ENCODE data around the gene MTMR4. TPM values are rescaled to one million over a fixed set of nuclear protein-coding genes. Genes with fewer than 3 reads are reported as not detected.

The MTMR4 gene
- polyA plus RNA-seq, 3 donors from 2014 or later: 9.3 to 24.2 (median 20.5) TPM

DNA sequence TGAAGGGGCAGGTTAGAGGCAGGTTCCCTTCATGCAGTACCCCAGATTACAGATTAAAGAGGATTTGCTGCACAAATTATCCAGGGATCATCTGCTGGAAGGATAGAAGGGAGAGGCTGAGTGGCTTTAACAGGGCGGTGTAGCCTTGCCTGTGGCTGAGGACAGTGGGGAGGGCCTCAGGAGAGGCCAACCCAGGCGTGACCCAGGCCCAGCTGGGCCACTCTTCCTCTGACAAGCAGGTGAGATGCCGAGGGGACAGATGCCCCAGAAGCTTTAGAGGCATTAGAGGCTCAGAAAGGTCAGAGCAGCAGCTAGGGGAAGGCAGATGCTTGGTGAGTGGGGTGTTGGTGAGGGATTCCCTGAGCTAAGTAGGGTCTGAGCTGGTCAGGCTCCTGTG, 18.1 kb upstream of the MTMR4 start:
- H3K27me3 Mint-ChIP-seq (ENCODE audit: low read depth in 3 of 3): peaks cover 2 to 6% (median 6%) of the 10 kb centered on the region in 3 donors
- no peak overlapping the region for H3K27ac Mint-ChIP-seq
- no peaks in the 10 kb centered on the region for H3K36me3 Mint-ChIP-seq
- peak overlapping the region in 3 of 5 donors; percentile 56 to 69 (median 60) for H3K4me3 Mint-ChIP-seq
- no peak for DNase-seq
- peaks cover 0 to 6% of the 10 kb centered on the region in 2 donors for H3K4me1 Mint-ChIP-seq
- H3K9me3 Mint-ChIP-seq: no peaks in the 10 kb centered on the region

DNA sequence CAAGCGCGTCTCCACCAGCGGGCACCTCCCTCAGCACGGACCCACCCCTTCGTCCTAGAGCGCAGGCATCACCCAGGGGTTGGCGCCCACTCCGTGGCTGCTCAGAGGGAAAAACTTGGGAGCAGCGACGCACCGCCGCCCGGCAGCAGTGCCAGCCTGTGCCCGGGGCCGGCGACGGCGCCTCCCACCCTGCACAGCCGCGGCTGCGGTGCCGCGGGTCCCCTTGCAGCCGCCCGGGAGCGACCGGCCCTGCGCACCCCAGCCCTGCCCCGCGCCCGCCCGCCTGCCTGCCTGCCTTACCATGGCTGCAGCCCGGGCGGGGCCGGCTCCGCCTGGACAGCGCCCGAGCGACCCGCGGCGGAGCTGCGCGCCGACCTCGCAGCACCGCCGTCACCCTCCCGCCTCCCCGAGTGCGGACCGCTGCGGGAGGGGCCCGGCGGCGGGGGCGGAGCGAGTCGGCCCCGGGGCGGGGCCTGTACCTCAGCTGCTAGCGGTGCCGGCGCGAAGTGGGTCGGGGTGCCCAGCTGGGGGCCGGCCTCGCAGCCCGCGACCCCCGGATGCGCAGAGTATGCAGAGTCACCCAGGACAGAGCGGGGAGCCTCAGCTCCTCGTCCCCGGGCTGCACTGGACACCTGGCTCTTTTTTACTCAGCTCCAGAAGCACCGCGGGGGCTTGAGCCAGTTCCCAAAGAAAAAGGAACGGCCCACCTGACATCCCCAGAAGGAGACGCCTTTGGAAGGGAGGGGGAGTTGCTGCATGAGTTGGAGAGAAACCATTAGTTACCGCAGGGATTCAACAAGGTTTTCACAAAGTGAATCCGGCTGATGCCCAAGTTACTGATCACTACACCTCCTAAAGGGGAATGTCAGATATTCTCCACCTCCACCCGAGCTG, 17.5 kb upstream of the MTMR4 start:
- peak; percentile 65 to 71 (median 70) for DNase-seq
- Mint-ChIP-seq H3K27me3 (ENCODE audit: low read depth in 3 of 3) (peaks cover 2 to 6% (median 6%) of the 10 kb centered on the region in 3 donors), H3K36me3 (no peaks in the 10 kb centered on the region), H3K27ac (no peak overlapping the region), H3K4me3 (peak overlapping the region; percentile 56 to 69 (median 60)), H3K4me1 (peaks cover 0 to 6% of the 10 kb centered on the region in 2 donors), H3K9me3 (no peaks in the 10 kb centered on the region)

DNA sequence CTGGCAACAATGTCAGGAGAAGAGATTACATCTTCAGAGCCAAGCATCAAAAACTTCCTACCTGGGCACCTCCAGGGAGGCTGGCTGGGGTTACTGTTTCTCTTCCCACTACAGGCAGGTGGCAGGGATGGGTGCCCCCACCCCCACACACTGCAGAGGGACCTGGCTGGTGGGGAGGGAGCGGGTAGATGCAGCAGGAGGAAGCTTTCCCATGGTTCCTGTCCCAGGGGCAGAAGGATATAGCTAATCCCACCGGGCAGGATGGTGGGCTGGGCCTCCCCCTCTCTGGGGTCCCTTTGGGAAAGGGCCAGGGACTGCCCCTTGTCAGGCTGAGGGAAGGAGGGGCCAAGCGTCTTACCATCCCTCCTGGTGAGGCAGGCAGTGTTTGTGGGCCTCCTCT, 16.7 kb upstream of the MTMR4 start:
- H3K27me3 Mint-ChIP-seq (ENCODE audit: low read depth in 3 of 3): peaks cover 4 to 6% (median 6%) of the 10 kb centered on the region in 3 donors
- H3K4me1 Mint-ChIP-seq: peaks cover 0 to 6% of the 10 kb centered on the region in 2 donors
- H3K27ac Mint-ChIP-seq: no peak overlapping the region
- DNase-seq: no peak
- peak overlapping the region; percentile 42 to 60 (median 59) for H3K4me3 Mint-ChIP-seq
- H3K36me3 Mint-ChIP-seq: no peaks in the 10 kb centered on the region
- no peaks in the 10 kb centered on the region for H3K9me3 Mint-ChIP-seq

DNA sequence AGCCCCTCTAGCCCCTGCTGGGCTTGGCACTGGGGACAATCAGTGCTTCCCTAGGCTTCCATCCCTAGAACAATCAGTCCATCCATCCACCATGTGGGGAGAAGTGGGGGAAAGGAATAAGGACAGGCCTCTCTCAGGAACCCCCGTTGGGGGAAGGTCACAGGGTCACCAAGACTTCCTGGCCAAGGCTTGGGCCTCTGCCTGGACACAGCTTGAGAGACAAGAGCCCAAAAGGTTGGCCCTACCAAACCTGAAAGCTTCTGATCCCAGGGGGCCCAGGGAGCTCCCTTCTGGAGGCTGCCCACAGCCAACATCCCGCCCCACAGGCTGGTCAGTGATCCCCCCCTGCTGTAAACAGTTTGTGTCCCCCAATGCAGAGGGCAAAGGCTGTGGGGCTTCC, 16.2 kb upstream of the MTMR4 start:
- Mint-ChIP-seq H3K27ac (no peak overlapping the region), H3K27me3 (ENCODE audit: low read depth in 3 of 3) (peaks cover 4 to 6% (median 6%) of the 10 kb centered on the region in 3 donors), H3K4me3 (peak overlapping the region; percentile 38 to 60 (median 59))

DNA sequence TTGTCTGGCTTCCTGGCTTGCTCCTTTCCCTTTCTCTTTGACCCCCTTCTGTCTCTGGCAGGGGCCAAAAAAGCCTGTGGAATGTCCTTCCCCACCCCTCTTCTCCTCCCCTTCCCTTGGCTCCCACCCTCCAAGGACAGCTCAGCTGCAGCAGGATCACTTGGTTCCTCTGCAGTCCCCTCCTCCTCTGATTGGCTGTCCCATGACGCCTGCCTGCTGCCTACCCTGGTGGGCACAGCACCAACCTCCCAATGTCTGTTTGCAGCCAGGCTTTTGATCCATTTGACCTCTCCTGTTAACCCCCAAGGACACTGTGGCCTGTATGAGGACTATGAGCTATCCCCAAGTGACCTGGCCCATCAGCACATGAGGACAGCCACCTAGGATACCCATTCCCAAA, 14.8 kb upstream of the MTMR4 start:
- peaks cover 2 to 6% (median 5%) of the 10 kb centered on the region in 3 donors for H3K27me3 Mint-ChIP-seq (ENCODE audit: low read depth in 3 of 3)

More for the DNA sequence above, 16.2 kb upstream of the MTMR4 start:
- H3K36me3 Mint-ChIP-seq: no peaks in the 10 kb centered on the region
- H3K9me3 Mint-ChIP-seq: no peaks in the 10 kb centered on the region
- peaks cover 0 to 6% of the 10 kb centered on the region in 2 donors for H3K4me1 Mint-ChIP-seq
- no peak for DNase-seq

DNA sequence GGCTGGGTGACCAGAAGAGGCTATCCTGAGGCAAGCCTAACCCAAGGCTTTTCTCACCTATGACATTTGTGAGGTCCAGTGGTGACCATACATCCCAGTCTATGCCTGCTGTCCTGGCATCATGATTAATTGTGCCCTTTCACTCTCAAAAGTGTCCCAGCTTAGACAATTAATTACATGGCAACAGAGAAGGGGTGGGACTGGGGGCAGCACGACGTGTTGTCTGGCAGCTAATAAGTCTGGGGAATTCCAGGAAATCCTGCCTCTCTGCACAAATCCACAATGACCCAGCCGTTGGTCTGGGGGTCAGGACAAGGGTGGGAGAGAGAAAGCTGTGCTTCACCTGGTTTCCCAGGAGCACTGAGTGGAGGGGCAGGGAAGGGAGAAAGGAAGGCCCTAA, 14.0 kb upstream of the MTMR4 start:
- H3K9me3 Mint-ChIP-seq: no peaks in the 10 kb centered on the region
- H3K27ac Mint-ChIP-seq: peak overlapping the region in 2 of 6 donors; percentile 19 to 40
- no peak for DNase-seq
- H3K27me3 Mint-ChIP-seq (ENCODE audit: low read depth in 3 of 3): peaks cover 3 to 6% (median 3%) of the 10 kb centered on the region in 3 donors
- peaks cover 0 to 3% (median 0%) of the 10 kb centered on the region in 3 donors for H3K36me3 Mint-ChIP-seq
- H3K4me3 Mint-ChIP-seq: no peak overlapping the region
- peaks cover 0 to 6% of the 10 kb centered on the region in 2 donors for H3K4me1 Mint-ChIP-seq

More for the DNA sequence above, 14.8 kb upstream of the MTMR4 start:
- Mint-ChIP-seq H3K4me1 (peaks cover 0 to 6% of the 10 kb centered on the region in 2 donors), H3K4me3 (no peak overlapping the region), H3K36me3 (no peaks in the 10 kb centered on the region), H3K9me3 (no peaks in the 10 kb centered on the region), H3K27ac (no peak overlapping the region)
- no peak for DNase-seq

DNA sequence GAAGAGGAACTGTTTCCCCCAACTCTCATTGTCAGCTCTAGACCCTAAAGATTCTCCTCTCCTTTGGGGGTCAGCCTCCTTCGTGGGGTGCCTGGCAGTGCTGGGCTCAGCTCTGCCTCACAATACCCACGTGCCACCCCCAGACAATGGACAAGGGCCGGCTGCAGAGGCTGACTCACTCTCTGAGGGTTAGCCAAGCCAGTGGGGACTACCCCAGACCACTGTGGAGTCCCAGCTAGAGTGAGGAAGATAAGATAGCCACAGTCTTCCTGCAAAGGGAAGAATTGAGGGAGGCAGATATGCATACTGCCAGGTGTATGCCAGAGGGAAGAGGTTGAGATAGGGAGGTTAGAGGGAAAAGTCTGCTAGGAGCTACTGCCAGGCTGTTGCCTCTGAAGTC, 13.5 kb upstream of the MTMR4 start:
- Mint-ChIP-seq H3K4me1 (peaks cover 0 to 6% of the 10 kb centered on the region in 2 donors), H3K27me3 (ENCODE audit: low read depth in 3 of 3) (peaks cover 3 to 6% (median 3%) of the 10 kb centered on the region in 3 donors), H3K27ac (no peak overlapping the region), H3K9me3 (no peaks in the 10 kb centered on the region), H3K4me3 (no peak overlapping the region), H3K36me3 (peaks cover 0 to 3% (median under 1%) of the 10 kb centered on the region in 3 donors)
- DNase-seq: no peak

DNA sequence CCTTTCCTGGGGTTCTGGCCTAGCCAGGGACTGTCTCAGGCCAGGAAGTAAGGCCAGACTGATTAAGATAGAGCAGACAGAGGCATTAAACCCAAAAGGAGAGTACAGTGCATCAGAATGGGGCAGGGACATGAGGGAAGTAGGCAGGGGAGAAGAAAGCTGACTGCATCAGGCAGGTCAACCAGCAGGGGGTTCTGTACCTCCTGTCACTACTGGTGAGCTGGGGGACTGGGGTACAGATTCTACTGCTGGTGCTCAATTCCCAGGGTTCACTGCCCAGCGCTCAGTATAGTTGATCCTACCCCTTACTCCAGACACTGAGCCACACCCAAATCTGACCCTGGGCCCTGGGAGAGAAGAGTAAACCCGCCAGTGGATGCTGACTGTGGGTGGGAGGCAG, 12.9 kb upstream of the MTMR4 start:
- Mint-ChIP-seq H3K27me3 (ENCODE audit: low read depth in 3 of 3) (peaks cover 3 to 4% (median 3%) of the 10 kb centered on the region in 3 donors), H3K4me3 (no peak overlapping the region), H3K4me1 (peaks cover 0 to 3% of the 10 kb centered on the region in 2 donors), H3K9me3 (no peaks in the 10 kb centered on the region), H3K27ac (peak overlapping the region in 1 of 6 donors; percentile 24), H3K36me3 (peaks cover 0 to 4% (median 3%) of the 10 kb centered on the region in 3 donors)
- no peak for DNase-seq

DNA sequence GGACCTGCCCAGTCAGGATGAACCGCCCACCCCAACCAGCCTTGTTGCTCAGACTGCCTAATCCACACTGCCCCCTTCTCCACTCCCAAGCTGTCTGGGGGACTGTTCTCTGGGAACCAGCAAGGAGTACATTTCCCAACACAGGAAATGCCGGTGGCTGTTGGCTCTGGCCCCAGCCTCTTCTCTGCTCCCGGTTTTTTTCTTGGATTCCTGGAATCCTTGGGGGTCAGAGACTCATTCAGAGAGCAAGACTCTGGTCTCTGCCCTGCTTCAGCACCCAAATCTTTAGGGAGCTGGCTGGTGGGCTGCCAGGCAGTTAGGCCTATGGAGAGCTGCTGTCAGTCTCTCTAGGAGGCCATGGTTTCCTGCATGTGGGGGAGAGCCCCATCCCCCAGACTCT, 10.8 kb upstream of the MTMR4 start:
- H3K27me3 Mint-ChIP-seq (ENCODE audit: low read depth in 3 of 3): peaks cover 1 to 3% (median 3%) of the 10 kb centered on the region in 3 donors
- H3K36me3 Mint-ChIP-seq: peaks cover 0 to 4% (median 3%) of the 10 kb centered on the region in 3 donors
- H3K4me3 Mint-ChIP-seq: no peak overlapping the region
- no peak overlapping the region for H3K27ac Mint-ChIP-seq
- peaks cover 0 to under 1% of the 10 kb centered on the region in 2 donors for H3K4me1 Mint-ChIP-seq
- no peaks in the 10 kb centered on the region for H3K9me3 Mint-ChIP-seq
- DNase-seq: no peak

DNA sequence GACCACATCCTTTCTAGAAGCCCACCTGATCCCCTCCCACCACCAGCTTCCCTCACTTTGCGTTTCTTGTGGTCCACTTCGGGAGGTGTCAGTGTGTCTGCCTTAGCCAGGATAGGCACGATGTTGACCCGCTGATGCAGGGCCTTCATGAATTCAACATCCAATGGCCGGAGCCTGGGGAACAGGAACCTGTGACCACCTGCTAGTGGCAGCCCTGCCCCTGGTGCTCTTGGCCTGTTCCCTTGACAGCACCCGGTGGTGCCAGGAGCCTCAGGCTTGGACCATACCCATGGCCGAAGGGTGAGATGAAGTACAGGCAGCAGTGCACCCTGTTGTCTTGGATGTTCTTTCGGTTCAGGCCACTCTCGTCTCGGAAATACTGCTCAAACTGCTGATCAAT, 7.2 kb upstream of the MTMR4 start:
- Mint-ChIP-seq H3K27me3 (ENCODE audit: low read depth in 3 of 3) (peaks cover 11 to 19% (median 16%) of the 10 kb centered on the region in 3 donors), H3K4me3 (no peak overlapping the region), H3K9me3 (no peaks in the 10 kb centered on the region), H3K4me1 (peaks cover 13 to 27% of the 10 kb centered on the region in 2 donors), H3K27ac (no peak overlapping the region), H3K36me3 (peaks cover 0 to 4% (median 3%) of the 10 kb centered on the region in 3 donors)
- no peak for DNase-seq

DNA sequence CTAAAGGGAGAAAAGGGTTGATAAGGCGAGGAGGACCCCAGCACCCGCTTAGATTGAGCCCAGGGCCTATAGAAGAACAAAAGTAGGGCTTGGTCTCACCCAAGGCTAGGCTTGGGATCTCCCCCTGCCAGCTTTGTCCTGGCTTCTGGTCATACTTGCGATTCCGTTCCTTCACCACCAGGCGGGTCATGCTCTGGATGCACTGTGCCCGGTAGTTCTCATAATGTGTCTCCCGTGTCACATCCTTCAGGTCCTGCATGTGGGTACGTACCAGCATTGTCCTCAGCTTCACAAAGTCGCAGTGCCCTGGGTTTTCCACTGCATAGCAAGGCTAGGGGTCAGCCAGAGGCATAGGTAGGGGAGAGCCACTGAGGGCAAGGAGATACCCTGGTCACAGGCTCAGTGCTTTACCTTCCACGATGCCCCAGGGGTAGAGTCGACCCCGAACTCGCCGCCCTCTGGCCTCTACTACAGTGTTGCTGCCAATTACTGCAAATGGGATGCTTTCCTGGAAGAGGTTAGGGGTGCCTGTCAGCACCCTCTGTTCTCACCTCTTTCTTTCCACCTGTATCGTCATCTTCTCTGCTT, 6.5 kb upstream of the MTMR4 start:
- H3K27me3 Mint-ChIP-seq (ENCODE audit: low read depth in 3 of 3): peaks cover 11 to 20% (median 18%) of the 10 kb centered on the region in 3 donors
- no peak for DNase-seq
- H3K27ac Mint-ChIP-seq: peak overlapping the region in 2 of 6 donors; percentile 19 to 35
- H3K4me3 Mint-ChIP-seq: no peak overlapping the region
- H3K4me1 Mint-ChIP-seq: peaks cover 21 to 35% of the 10 kb centered on the region in 2 donors
- H3K9me3 Mint-ChIP-seq: no peaks in the 10 kb centered on the region
- peaks cover 0 to 4% (median 3%) of the 10 kb centered on the region in 3 donors for H3K36me3 Mint-ChIP-seq

DNA sequence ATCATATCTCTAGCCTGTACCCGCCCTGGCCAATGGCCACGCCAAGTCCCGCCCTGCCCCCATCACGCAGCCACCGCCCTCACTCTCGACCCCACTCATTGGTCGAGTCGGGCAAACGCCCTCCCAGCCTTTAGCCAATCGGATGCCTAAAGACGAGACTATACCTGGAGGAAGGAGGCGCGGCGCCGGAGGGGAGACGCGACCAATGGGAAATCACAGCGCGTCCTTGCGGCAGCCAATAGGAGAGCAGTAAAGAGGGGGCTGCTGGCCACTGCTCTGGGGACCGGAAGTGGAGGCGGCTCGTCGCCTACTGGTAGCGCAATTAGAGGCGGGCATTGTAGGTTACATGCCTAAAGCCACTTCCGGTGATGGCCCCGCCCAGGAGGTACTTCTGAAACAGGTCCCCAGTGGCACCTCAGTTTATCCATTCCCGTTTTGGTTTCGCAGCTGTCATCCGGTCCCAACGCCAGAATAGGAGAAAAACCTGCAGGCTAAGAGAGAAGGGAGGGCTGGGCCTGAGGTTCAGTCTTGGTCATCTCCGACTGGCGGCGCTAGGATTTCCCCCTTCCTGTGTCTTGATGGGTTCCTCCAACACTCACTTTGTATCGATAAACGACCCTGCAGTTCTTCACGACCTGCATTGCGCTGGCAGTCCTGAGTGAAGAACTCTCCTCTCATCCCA, 3.6 kb upstream of the MTMR4 start:
- H3K27me3 Mint-ChIP-seq (ENCODE audit: low read depth in 3 of 3): peaks cover 11 to 23% (median 21%) of the 10 kb centered on the region in 3 donors
- DNase-seq: peak in 2 of 3 donors; percentile 100
- peaks cover 42 to 56% of the 10 kb centered on the region in 2 donors for H3K4me1 Mint-ChIP-seq
- peaks cover 0 to 4% (median 0%) of the 10 kb centered on the region in 3 donors for H3K36me3 Mint-ChIP-seq
- H3K27ac Mint-ChIP-seq: peak overlapping the region; percentile 89 to 98 (median 94)
- H3K4me3 Mint-ChIP-seq: peak overlapping the region; percentile 94 to 99 (median 96)
- H3K9me3 Mint-ChIP-seq: no peaks in the 10 kb centered on the region

DNA sequence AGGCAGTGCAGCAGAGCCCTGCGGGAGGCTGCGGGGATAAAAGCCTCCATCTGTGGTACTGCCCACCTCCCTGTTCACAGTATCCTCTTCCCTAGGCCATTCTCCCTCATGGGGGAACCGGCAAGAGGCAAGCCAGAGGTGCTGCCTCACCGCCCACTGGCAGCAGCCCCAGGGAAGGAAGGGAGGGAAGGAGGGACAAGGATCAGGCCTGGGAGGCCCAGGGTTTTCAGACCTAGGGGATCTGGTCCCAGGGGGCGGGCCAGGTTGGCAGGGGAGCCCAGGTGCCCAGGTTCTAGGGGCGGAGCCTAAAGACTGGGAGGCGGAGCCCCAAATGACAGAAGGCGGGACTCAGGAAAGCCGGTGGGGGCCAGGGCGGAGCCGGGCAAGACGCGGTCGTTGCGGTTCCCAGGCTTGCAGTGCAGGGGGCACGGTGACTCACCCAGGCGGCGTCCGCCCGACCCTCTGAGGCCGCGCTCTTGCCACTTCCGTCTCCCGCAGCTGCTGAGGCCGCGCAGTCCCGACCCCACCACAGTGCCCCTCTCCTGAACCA, 3.0 kb upstream of the MTMR4 start:
- H3K27ac Mint-ChIP-seq: peak overlapping the region; percentile 89 to 98 (median 94)
- DNase-seq: peak in 1 of 3 donors; percentile 100
- H3K36me3 Mint-ChIP-seq: no peaks in the 10 kb centered on the region
- peaks cover 11 to 26% (median 22%) of the 10 kb centered on the region in 3 donors for H3K27me3 Mint-ChIP-seq (ENCODE audit: low read depth in 3 of 3)
- H3K4me3 Mint-ChIP-seq: peak overlapping the region; percentile 94 to 99 (median 96)
- H3K9me3 Mint-ChIP-seq: no peaks in the 10 kb centered on the region
- peaks cover 47 to 60% of the 10 kb centered on the region in 2 donors for H3K4me1 Mint-ChIP-seq
